ENCODE data around the gene EPHB3. TPM values are rescaled to one million over a fixed set of nuclear protein-coding genes. Genes with fewer than 3 reads are reported as not detected.

Gene EPHB3
- total and polyA plus RNA-seq, 11 donors = 1.00 to 4.6 (median 1.8) TPM

DNA sequence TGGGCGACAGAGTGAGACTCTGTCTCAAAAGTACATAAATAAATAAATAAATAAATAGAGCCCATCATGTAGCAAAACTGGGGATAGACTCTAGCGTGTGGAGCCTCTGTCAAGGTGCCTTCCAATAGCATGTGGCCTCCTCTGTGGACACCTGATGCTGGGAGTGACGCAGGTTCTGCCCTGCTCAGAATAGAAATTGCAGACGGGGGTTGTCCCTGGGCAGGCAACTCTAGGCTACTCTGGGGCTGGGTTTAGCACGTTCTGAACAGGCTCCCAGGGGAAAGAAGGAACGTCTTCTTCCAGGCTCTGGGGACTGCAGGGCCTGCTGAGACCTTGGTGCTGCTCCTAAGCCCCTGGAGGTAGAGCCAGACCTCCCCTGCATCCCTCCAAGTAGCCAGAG is 65.3 kb downstream of the EPHB3 start:
- Histone ChIP-seq H3K4me1 (peaks cover 0 to 11% (median 0%) of the 10 kb centered on the region in 12 donors), H3K9me3 (no peaks in the 10 kb centered on the region), H3K4me3 (no peak overlapping the region), H3K36me3 (no peaks in the 10 kb centered on the region), H3K27ac (peak overlapping the region in 9 of 12 donors; percentile 1 to 73 (median 28)), H3K27me3 (no peaks in the 10 kb centered on the region)
- TF ChIP-seq CTCF (IDR thresholded peaks at IDR 0.05) (no peak), POLR2A (IDR thresholded peaks at IDR 0.05) (no peak)
- DNase-seq (peak in 3 of 5 donors; percentile 34 to 81 (median 66)), ATAC-seq (peak; percentile 96 to 98 (median 96))
- intact Hi-C loops (cut with DNase I) = no loop called here
- WGBS, 4 donors = 41 to 52% (median 50%) methylated on average over 6 of the region's 6 CpGs

- Histone ChIP-seq H3K9me3 (no peaks in the 10 kb centered on the region), H3K27me3 (no peaks in the 10 kb centered on the region), H3K36me3 (no peaks in the 10 kb centered on the region), H3K4me3 (no peak overlapping the region), H3K27ac (no peak overlapping the region), H3K4me1 (peaks cover 0 to 14% (median under 1%) of the 10 kb centered on the region in 12 donors)
- ATAC-seq (no peak), DNase-seq (no peak)
- 83 to 90% (median 87%) methylated on average over 20 to 23 of the region's 23 CpGs for WGBS, 4 donors
- TF ChIP-seq CTCF (IDR thresholded peaks at IDR 0.05) = no peak
- no peak for TF ChIP-seq POLR2A (IDR thresholded peaks at IDR 0.05)
- intact Hi-C loops (cut with DNase I) = no loop called here
Observed at GRCh38 chr3:184629555-184630160, 68.1 kb downstream of the EPHB3 start.

- WGBS, 4 donors = 80 to 93% (median 88%) methylated on average over 10 to 15 of the region's 15 CpGs
- TF ChIP-seq POLR2A (IDR thresholded peaks at IDR 0.05) (no peak), CTCF (IDR thresholded peaks at IDR 0.05) (no peak)
- no peak overlapping the region for H3K27ac ChIP-seq
- no peak overlapping the region for H3K4me3 ChIP-seq
- ATAC-seq (no peak), DNase-seq (no peak)
- peaks cover 0 to 27% (median 6%) of the 10 kb centered on the region in 12 donors for H3K4me1 ChIP-seq
- no peaks in the 10 kb centered on the region for H3K36me3 ChIP-seq
- intact Hi-C loops (cut with DNase I) = no loop called here
- H3K9me3 ChIP-seq = no peaks in the 10 kb centered on the region
- no peaks in the 10 kb centered on the region for H3K27me3 ChIP-seq
Observed at GRCh38 chr3:184630861-184631471, 69.4 kb downstream of the EPHB3 start.

- Histone ChIP-seq H3K4me1 (peaks cover 0 to 28% (median 8%) of the 10 kb centered on the region in 12 donors), H3K9me3 (no peaks in the 10 kb centered on the region), H3K4me3 (no peak overlapping the region), H3K36me3 (no peaks in the 10 kb centered on the region), H3K27ac (no peak overlapping the region), H3K27me3 (no peaks in the 10 kb centered on the region)
- intact Hi-C loops (cut with DNase I) = no loop called here
- no peak for ATAC-seq
- 79 to 94% (median 91%) methylated on average over 9 to 19 of the region's 19 CpGs for WGBS, 4 donors
- TF ChIP-seq CTCF (IDR thresholded peaks at IDR 0.05) (no peak), POLR2A (IDR thresholded peaks at IDR 0.05) (no peak)
- no peak for DNase-seq
Observed at GRCh38 chr3:184631472-184631861, 69.9 kb downstream of the EPHB3 start.

Other genes with a start within 250 kb of the EPHB3 start
- 100 to 1,000 TPM; 211 to 406 (median 229) TPM for gene EIF4G1, start 247.2 kb upstream of the EPHB3 start, total RNA-seq
- gene EIF4G1, start 247.2 kb upstream of the EPHB3 start, polyA plus RNA-seq = 100 to 1,000 TPM; 178 to 407 TPM
- 10 to 100 TPM; 21.9 to 53.2 (median 30.9) TPM for gene FAM131A, start 224.2 kb upstream of the EPHB3 start, total RNA-seq
- gene FAM131A, start 224.2 kb upstream of the EPHB3 start, polyA plus RNA-seq = 10 to 100 TPM; 24.1 to 36.9 TPM
- gene CLCN2, start 200.2 kb upstream of the EPHB3 start, total RNA-seq = 1 to 10 TPM; 1.3 to 3.6 (median 2.0) TPM
- 1 to 10 TPM; 1.2 to 2.7 TPM for gene CLCN2, start 200.2 kb upstream of the EPHB3 start, polyA plus RNA-seq
- 10 to 100 TPM; 15.2 to 40.3 (median 22.1) TPM for gene POLR2H, start 200.1 kb upstream of the EPHB3 start, total RNA-seq
- gene POLR2H, start 200.1 kb upstream of the EPHB3 start, polyA plus RNA-seq = 10 to 100 TPM; 37.9 to 51.4 TPM
- gene THPO, start 183.6 kb upstream of the EPHB3 start, total RNA-seq = under 1 TPM in 4 of 9 donors, not detected in 5; 0.12 to 0.68 (median 0.29) TPM
- gene THPO, start 183.6 kb upstream of the EPHB3 start, polyA plus RNA-seq = under 1 TPM; 0.19 to 0.36 TPM
- gene CHRD, start 181.7 kb upstream of the EPHB3 start, total RNA-seq = 1 to 10 TPM; 2.0 to 7.4 (median 4.8) TPM
- 1 to 10 TPM; 3.9 to 6.3 TPM for gene CHRD, start 181.7 kb upstream of the EPHB3 start, polyA plus RNA-seq
- gene MAGEF1, start 150.3 kb downstream of the EPHB3 start, total RNA-seq = 10 to 100 TPM; 27.1 to 36.4 (median 32.6) TPM
- 10 to 100 TPM; 24.7 to 31.6 TPM for gene MAGEF1, start 150.3 kb downstream of the EPHB3 start, polyA plus RNA-seq

All from heart left ventricle (tissue), 16 donors.